Right atrium auricular region (tissue), 2 donors: ENCODE results near the gene ARHGEF25. TPM values are rescaled to one million over a fixed set of nuclear protein-coding genes. Genes with fewer than 3 reads are reported as not detected.
A peak's percentile ranks its signal among the peaks of the same experiment; 100 is the strongest.

Experiments used
- DNase-seq: peaks from one replicate; pipeline ENCODE4 v3.0.0-alpha.2; 2019; ENCODE audit warnings: low spot score
- H3K27ac ChIP-seq, 2 donors: fragments of 200-600 bp; sonication (generic); 1 replicate in 1 of 2; 2 replicates in 1 of 2; pipeline ENCODE4 v1.5.1; 2016 to 2019
- H3K27me3 ChIP-seq, 2 donors: fragments of 200-600 bp; sonication (generic); one replicate each; pipeline versions ENCODE4 v1.5.1 to v1.6.0; 2017 to 2019
- H3K36me3 ChIP-seq: fragments of 200-600 bp; sonication (generic); one replicate; pipeline ENCODE4 v1.5.1; 2016
- H3K4me1 ChIP-seq, 2 donors: fragments of 200-600 bp; sonication (generic); one replicate each; pipeline versions ENCODE4 v1.5.1 to v1.6.0; 2017 to 2019
- H3K4me3 ChIP-seq, 2 donors: fragments of 200-600 bp; sonication (generic); 1 replicate in 1 of 2; 2 replicates in 1 of 2; pipeline ENCODE4 v1.5.1; 2017 to 2019; ENCODE audit warnings: mild to moderate bottlenecking in 1 of 2, moderate library complexity in 1 of 2
- H3K9me3 ChIP-seq, 2 donors: fragments of 200-600 bp; sonication (generic); one replicate each; pipeline ENCODE4 v1.5.1; 2019
- CTCF ChIP-seq, 2 donors: fragments of 200-600 bp; sonication (generic); IDR thresholded peaks; one replicate each; pipeline ENCODE4 v1.5.1; 2019; ENCODE audit warnings: antibody characterized with exemption in 2 of 2
- total RNA-seq, 2 donors: library from RNA; depleted of rRNA; stranded (reverse); fragments of >200 nt; gene quantifications; one replicate each; pipeline ENCODE4 v1.1.0, GENCODE V29; 2016

Gene ARHGEF25
- total RNA-seq, 2 donors from 2014 or later: 7.4 to 11.0 TPM

DNA sequence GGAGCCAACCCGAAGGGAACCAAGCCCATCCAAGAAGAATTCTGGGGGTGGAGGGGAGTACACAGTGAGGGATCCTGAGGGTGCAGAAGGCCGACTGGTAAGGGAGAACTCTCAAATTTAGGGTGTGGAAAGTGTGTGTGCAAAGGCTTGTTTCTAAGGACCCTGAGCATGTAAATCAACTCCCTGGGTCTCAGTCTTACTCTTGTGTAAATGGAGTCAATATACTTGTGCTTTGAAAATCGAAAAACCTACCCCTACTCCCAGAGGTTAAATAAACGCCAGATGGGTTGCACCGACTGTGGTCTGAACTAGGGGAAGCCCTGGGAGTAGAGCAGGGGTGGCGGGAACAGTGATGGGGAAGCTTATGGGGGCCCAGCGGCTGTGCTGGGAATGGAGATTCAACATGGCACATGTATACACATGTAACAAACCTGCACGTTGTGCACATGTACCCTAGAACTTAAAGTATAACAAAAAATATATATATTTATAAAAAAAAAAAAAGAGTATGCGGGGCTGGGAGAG lies 15.7 kb downstream of the ARHGEF25 start:
- Histone ChIP-seq H3K27ac (no peak overlapping the region), H3K9me3 (no peaks in the 10 kb centered on the region), H3K36me3 (no peaks in the 10 kb centered on the region), H3K4me1 (peaks cover 0 to 17% of the 10 kb centered on the region in 2 donors), H3K27me3 (peaks cover 3 to 12% of the 10 kb centered on the region in 2 donors), H3K4me3 (no peak overlapping the region)
- TF ChIP-seq CTCF (IDR thresholded peaks at IDR 0.05): no peak
- DNase-seq: no peak

GRCh38 chr12:57627501-57628279 lies 16.5 kb downstream of the ARHGEF25 start:
- Histone ChIP-seq H3K4me1 (peaks cover 0 to 23% of the 10 kb centered on the region in 2 donors), H3K27ac (no peak overlapping the region), H3K36me3 (no peaks in the 10 kb centered on the region), H3K9me3 (no peaks in the 10 kb centered on the region), H3K27me3 (peaks cover 3 to 13% of the 10 kb centered on the region in 2 donors), H3K4me3 (peak overlapping the region in 1 of 2 donors; percentile 13)
- TF ChIP-seq CTCF (IDR thresholded peaks at IDR 0.05): no peak
- no peak for DNase-seq

DNA sequence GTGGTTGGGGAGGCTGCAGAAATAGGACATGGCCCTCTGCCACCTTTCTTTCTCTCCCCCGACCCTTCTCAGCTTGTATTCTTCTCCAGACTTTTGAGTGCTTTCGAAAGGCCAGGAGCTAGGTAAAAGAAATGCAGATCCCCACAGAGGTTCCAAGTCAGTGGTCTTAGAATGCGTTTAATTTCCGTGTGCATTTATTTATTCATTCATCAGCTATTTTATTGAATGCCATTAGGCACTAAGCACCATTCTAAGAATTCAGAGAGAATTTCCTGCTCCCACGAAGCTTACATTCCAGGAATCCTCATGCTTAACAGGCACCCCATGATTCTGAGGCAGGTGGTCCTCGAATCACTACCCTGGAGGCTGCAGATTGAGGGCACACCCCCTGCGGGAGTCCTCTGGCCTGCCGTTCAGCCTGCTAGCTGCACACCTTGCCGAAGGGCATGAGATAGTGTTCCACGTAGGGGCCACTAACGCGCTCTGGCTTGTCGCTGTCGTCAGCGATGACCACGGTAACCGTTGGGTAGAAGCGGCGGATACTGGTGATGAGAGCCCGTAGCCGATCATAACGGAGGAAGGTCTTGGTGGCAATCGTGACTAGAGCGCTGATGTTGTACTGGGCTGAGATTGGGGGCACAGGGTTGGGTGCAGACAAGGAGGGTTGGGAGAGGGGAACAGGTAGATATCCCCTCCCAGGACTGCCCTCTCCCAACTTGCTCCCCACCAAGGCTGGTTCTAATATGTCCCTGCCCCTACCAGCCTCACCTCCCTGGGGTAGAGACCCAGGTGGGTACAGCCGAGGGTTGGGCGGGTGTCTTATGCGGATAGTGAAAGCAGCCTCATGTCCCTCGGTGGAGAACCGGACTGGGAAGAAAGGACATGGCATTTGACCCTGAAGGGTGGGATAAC lies 17.3 kb downstream of the ARHGEF25 start:
- Histone ChIP-seq H3K4me3 (no peak overlapping the region), H3K36me3 (no peaks in the 10 kb centered on the region)
- TF ChIP-seq CTCF (IDR thresholded peaks at IDR 0.05): no peak

DNA sequence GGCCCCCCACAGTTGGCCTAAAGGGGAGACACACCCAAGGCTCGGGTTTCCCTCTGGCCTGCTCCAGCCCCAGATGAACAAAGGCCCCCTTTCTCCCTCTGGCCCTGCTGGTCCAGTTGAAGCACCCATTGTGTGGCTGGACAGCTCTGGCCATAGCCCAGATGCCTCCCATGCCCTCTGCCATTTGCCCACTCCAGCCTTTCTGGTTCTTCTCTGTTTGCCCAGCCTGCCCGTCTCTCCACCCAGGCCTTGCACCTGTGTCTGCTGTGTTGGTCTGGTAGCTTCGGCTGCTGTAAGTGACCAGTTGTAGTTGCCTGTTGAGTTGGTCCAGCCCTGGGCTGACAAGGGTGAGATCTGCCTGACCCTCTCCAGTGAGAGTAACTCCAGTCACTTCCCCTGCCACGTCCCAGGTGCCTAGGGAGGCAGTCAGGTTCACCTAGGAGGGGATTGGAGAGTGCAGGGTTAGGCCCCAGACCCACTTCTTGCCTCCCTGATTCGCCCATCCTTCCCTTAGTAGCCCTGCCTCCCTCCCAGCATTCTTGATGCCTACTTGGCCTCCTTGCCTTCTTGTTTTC lies 18.7 kb downstream of the ARHGEF25 start:
- Histone ChIP-seq H3K4me3 (no peak overlapping the region), H3K27ac (no peak overlapping the region), H3K4me1 (peaks cover 0 to 31% of the 10 kb centered on the region in 2 donors), H3K36me3 (no peaks in the 10 kb centered on the region), H3K9me3 (no peaks in the 10 kb centered on the region), H3K27me3 (peaks cover 3 to 13% of the 10 kb centered on the region in 2 donors)
- no peak for TF ChIP-seq CTCF (IDR thresholded peaks at IDR 0.05)
- peak; percentile 38 for DNase-seq

More for the DNA sequence above, 17.3 kb downstream of the ARHGEF25 start:
- Histone ChIP-seq H3K27ac (no peak overlapping the region), H3K4me1 (peaks cover 0 to 31% of the 10 kb centered on the region in 2 donors), H3K9me3 (no peaks in the 10 kb centered on the region), H3K27me3 (peaks cover 3 to 13% of the 10 kb centered on the region in 2 donors)
- DNase-seq: no peak

- Histone ChIP-seq H3K9me3 (no peaks in the 10 kb centered on the region), H3K27me3 (peaks cover 3 to 13% of the 10 kb centered on the region in 2 donors), H3K27ac (no peak overlapping the region), H3K4me1 (peaks cover 0 to 31% of the 10 kb centered on the region in 2 donors), H3K4me3 (no peak overlapping the region), H3K36me3 (no peaks in the 10 kb centered on the region)
- no peak for TF ChIP-seq CTCF (IDR thresholded peaks at IDR 0.05)
- DNase-seq: peak; percentile 43
These were observed 19.7 kb downstream of the ARHGEF25 start for GRCh38 chr12:57630891-57631433.
